Peyer's patch (tissue), 4 donors: ENCODE measurements around the gene PLEKHA7. TPM values are rescaled to one million over a fixed set of nuclear protein-coding genes. Genes with fewer than 3 reads are reported as not detected.

Experiments
- DNase-seq, 3 donors: peaks; one replicate each; pipeline ENCODE4 v3.0.0-alpha.2; 2017 to 2019
- H3K27ac ChIP-seq, 4 donors: fragments of 200-600 bp; sonication (generic); one replicate each; pipeline ENCODE4 v1.5.1; 2016 to 2019
- H3K27me3 ChIP-seq, 2 donors: fragments of 200-600 bp; sonication (generic); one replicate each; pipeline ENCODE4 v1.5.1; 2019
- H3K36me3 ChIP-seq, 3 donors: fragments of 200-600 bp; sonication (generic); one replicate each; pipeline ENCODE4 v1.5.1; 2016 to 2019
- H3K4me1 ChIP-seq, 4 donors: fragments of 200-600 bp; sonication (generic); one replicate each; pipeline ENCODE4 v1.5.1; 2016 to 2019
- H3K4me3 ChIP-seq, 4 donors: fragments of 200-600 bp; sonication (generic); 1 replicate in 3 of 4; 2 replicates in 1 of 4; pipeline ENCODE4 v1.5.1; 2016 to 2019; ENCODE audit warnings: mild to moderate bottlenecking in 1 of 4
- H3K9me3 ChIP-seq, 4 donors: fragments of 200-600 bp; sonication (generic); one replicate each; pipeline ENCODE4 v1.5.1; 2016 to 2019; ENCODE audit warnings: mild to moderate bottlenecking in 1 of 4
- POLR2A ChIP-seq, 2 donors: fragments of 450-650 bp; IDR thresholded peaks; one replicate each; pipeline ENCODE4 v1.5.1; 2017; ENCODE audit warnings: antibody characterized with exemption in 2 of 2, mild to moderate bottlenecking in 2 of 2, moderate library complexity in 2 of 2
- total RNA-seq, 4 donors: library from RNA; depleted of rRNA; stranded (reverse); fragments of >200 nt; gene quantifications; one replicate each; pipeline ENCODE4 v1.1.0, GENCODE V29; 2016
- TF ChIP-seq, protein P1 (sequence below), 6 experiments: fragments of 450-650 bp in 4 of 6; fragments of 200-600 bp in 2 of 6; sonication (generic) in 1 of 6; IDR thresholded peaks; one replicate each; pipeline ENCODE4 v1.5.1; 2017 to 2019; ENCODE audit warnings: antibody characterized with exemption in 6 of 6, mild to moderate bottlenecking in 3 of 6, moderate library complexity in 1 of 6

The PLEKHA7 gene
- total RNA-seq, 4 donors from 2014 or later, result 129 to 211 (median 176) TPM

GRCh38 chr11:16789560-16790485 lies 224.4 kb downstream of the PLEKHA7 start:
- H3K27me3 ChIP-seq, result no peaks in the 10 kb centered on the region
- no peak overlapping the region for H3K27ac ChIP-seq
- DNase-seq, result no peak
- no peak overlapping the region for H3K4me3 ChIP-seq
- TF ChIP-seq, protein P1, sequence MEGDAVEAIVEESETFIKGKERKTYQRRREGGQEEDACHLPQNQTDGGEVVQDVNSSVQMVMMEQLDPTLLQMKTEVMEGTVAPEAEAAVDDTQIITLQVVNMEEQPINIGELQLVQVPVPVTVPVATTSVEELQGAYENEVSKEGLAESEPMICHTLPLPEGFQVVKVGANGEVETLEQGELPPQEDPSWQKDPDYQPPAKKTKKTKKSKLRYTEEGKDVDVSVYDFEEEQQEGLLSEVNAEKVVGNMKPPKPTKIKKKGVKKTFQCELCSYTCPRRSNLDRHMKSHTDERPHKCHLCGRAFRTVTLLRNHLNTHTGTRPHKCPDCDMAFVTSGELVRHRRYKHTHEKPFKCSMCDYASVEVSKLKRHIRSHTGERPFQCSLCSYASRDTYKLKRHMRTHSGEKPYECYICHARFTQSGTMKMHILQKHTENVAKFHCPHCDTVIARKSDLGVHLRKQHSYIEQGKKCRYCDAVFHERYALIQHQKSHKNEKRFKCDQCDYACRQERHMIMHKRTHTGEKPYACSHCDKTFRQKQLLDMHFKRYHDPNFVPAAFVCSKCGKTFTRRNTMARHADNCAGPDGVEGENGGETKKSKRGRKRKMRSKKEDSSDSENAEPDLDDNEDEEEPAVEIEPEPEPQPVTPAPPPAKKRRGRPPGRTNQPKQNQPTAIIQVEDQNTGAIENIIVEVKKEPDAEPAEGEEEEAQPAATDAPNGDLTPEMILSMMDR (IDR thresholded peaks at IDR 0.05), result no peak
- TF ChIP-seq POLR2A (IDR thresholded peaks at IDR 0.05), result no peak
- H3K9me3 ChIP-seq, result no peaks in the 10 kb centered on the region
- peaks cover 0 to 15% (median 0%) of the 10 kb centered on the region in 3 donors for H3K36me3 ChIP-seq
- H3K4me1 ChIP-seq, result peaks cover 0 to 10% (median 0%) of the 10 kb centered on the region in 4 donors

DNA sequence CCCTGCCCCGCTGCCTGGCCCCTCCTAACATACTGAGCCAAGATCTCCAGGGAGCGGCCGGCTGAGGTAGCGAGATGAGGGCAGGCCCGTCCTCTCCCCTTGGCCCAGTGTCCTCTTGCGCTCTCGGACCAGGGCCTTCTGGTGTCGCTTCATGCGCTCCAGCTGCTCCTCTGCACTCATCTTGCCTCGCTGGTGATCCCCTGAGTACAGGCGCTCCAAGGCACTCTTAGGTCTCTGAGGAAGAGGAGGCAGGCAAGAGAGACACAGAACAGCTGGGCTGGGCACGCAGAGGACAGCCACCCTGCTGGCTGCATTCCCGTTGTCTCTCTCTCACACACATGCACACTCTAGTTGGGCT lies 225.2 kb downstream of the PLEKHA7 start:
- Histone ChIP-seq H3K27ac (no peak overlapping the region), H3K27me3 (no peaks in the 10 kb centered on the region), H3K4me3 (no peak overlapping the region), H3K9me3 (no peaks in the 10 kb centered on the region), H3K36me3 (peaks cover 0 to 16% (median 0%) of the 10 kb centered on the region in 3 donors), H3K4me1 (peaks cover 0 to 10% (median 0%) of the 10 kb centered on the region in 4 donors)
- DNase-seq, result no peak
- TF ChIP-seq, protein P1 (IDR thresholded peaks at IDR 0.05), result no peak
- no peak for TF ChIP-seq POLR2A (IDR thresholded peaks at IDR 0.05)

GRCh38 chr11:16788141-16789062 lies 225.8 kb downstream of the PLEKHA7 start:
- peak; percentile 26 to 86 (median 80) for DNase-seq
- no peaks in the 10 kb centered on the region for H3K27me3 ChIP-seq
- H3K36me3 ChIP-seq, result peaks cover 0 to 21% (median 0%) of the 10 kb centered on the region in 3 donors
- H3K4me3 ChIP-seq, result no peak overlapping the region
- TF ChIP-seq, protein P1 (IDR thresholded peaks at IDR 0.05), result peak; percentile 45 to 90 (median 81)
- TF ChIP-seq POLR2A (IDR thresholded peaks at IDR 0.05), result no peak
- H3K27ac ChIP-seq, result no peak overlapping the region
- no peaks in the 10 kb centered on the region for H3K9me3 ChIP-seq
- peaks cover 0 to 10% (median 0%) of the 10 kb centered on the region in 4 donors for H3K4me1 ChIP-seq

- no peak for DNase-seq
- TF ChIP-seq, protein P1 (IDR thresholded peaks at IDR 0.05), result no peak
- no peak for TF ChIP-seq POLR2A (IDR thresholded peaks at IDR 0.05)
- Histone ChIP-seq H3K27ac (no peak overlapping the region), H3K4me3 (no peak overlapping the region), H3K9me3 (no peaks in the 10 kb centered on the region), H3K27me3 (no peaks in the 10 kb centered on the region), H3K4me1 (peaks cover 0 to 10% (median 0%) of the 10 kb centered on the region in 4 donors), H3K36me3 (peaks cover 0 to 31% (median 0%) of the 10 kb centered on the region in 3 donors)
Measured at GRCh38 chr11:16787035-16787742, 227.0 kb downstream of the PLEKHA7 start.

GRCh38 chr11:16786131-16786530 lies 228.1 kb downstream of the PLEKHA7 start:
- no peak overlapping the region for H3K4me3 ChIP-seq
- H3K27me3 ChIP-seq, result no peaks in the 10 kb centered on the region
- H3K36me3 ChIP-seq, result peaks cover 0 to 30% (median 0%) of the 10 kb centered on the region in 3 donors
- peak in 1 of 3 donors; percentile 66 for DNase-seq
- no peak for TF ChIP-seq POLR2A (IDR thresholded peaks at IDR 0.05)
- TF ChIP-seq, protein P1 (IDR thresholded peaks at IDR 0.05), result no peak
- no peaks in the 10 kb centered on the region for H3K9me3 ChIP-seq
- H3K27ac ChIP-seq, result peak overlapping the region in 2 of 4 donors; percentile 5 to 28
- peaks cover 0 to 10% (median 0%) of the 10 kb centered on the region in 4 donors for H3K4me1 ChIP-seq
